Ectodermal cell (in vitro differentiated cells): ENCODE data around the gene STOM.

ENCODE experiments used
- H3K27ac ChIP-seq: 2 replicates; pipeline ENCODE4 v1.7.0; 2013; ENCODE audit warnings: mild to moderate bottlenecking, low read depth, low read length; ENCODE audit not compliant: insufficient read depth, poor library complexity, severe bottlenecking
- H3K27me3 ChIP-seq: 2 replicates; pipeline ENCODE4 v1.7.0; 2013; ENCODE audit warnings: mild to moderate bottlenecking, low read length; ENCODE audit not compliant: insufficient read depth, control insufficient read depth, poor library complexity, severe bottlenecking
- H3K36me3 ChIP-seq: one replicate; pipeline ENCODE4 v1.7.0; 2013; ENCODE audit warnings: low read length; ENCODE audit not compliant: control insufficient read depth, insufficient read depth
- H3K4me1 ChIP-seq: one replicate; pipeline ENCODE4 v1.7.0; 2013; ENCODE audit warnings: low read length; ENCODE audit not compliant: control insufficient read depth, insufficient read depth
- H3K4me3 ChIP-seq: 2 replicates; pipeline ENCODE4 v1.7.0; 2013; ENCODE audit warnings: low read depth, low read length, control low read depth; ENCODE audit not compliant: insufficient read depth
- H3K9me3 ChIP-seq: 2 replicates; pipeline ENCODE4 v1.7.0; 2013; ENCODE audit warnings: mild to moderate bottlenecking, low read length, moderate library complexity; ENCODE audit not compliant: control insufficient read depth
- WGBS, 2 experiments: methylation state at CpG; one replicate each; pipeline ENCODE4 v1.1.7; 2013; ENCODE audit warnings: missing lambda C conversion rate in 2 of 2; 5-methylcytosine and 5-hydroxymethylcytosine counted together

Gene STOM

DNA sequence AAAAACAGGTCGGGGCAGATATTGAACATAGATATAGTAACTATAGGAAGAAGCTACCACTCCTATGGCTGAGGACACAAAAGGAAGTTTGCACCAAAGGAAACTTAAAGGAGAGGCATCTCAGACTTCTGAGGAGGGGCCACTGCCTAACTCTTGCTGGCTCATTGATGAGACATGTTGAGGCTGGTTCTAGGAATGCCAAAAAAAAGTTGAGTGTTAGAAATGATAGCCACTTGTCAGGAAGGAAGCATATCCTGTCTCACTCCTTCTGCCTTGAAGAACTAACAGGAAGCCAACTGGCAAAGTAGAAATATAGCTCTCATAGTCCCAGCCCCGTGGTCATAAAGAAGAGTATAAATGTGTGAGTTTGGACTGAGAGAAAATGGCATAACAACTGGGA is 23.3 kb upstream of the STOM start:
- H3K27me3 ChIP-seq = no peaks in the 10 kb centered on the region
- 97 to 100% methylated on average over 1 to 2 of the region's 2 CpGs for WGBS, 2 experiments
- no peaks in the 10 kb centered on the region for H3K9me3 ChIP-seq
- H3K4me3 ChIP-seq = no peak overlapping the region
- H3K4me1 ChIP-seq = no peaks in the 10 kb centered on the region
- H3K36me3 ChIP-seq = no peaks in the 10 kb centered on the region
- H3K27ac ChIP-seq = no peak overlapping the region

DNA sequence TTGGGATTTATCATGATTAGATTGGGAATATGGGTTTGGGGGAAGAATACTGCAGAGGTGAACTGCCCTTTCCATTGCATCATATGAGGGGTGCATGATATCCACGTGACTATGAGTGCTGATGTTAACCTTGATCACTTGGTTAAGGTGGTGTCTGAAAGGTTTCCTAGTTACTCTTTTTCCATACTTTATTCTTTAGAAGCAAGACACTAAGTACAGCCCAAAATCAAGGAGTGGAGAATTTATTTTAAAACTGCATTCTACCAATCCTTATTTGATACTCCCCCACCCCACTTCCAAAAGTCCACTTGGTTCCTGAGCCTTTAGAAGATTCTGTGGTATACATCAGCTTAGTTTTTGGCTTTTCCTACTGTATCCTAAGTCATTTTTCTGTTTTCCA is 20.3 kb upstream of the STOM start:
- H3K4me3 ChIP-seq = no peak overlapping the region
- no peak overlapping the region for H3K27ac ChIP-seq
- WGBS, 2 experiments = 79 to 86% methylated on average over 1 of the region's 1 CpG
- no peaks in the 10 kb centered on the region for H3K4me1 ChIP-seq
- no peaks in the 10 kb centered on the region for H3K36me3 ChIP-seq
- no peaks in the 10 kb centered on the region for H3K9me3 ChIP-seq
- no peaks in the 10 kb centered on the region for H3K27me3 ChIP-seq

DNA sequence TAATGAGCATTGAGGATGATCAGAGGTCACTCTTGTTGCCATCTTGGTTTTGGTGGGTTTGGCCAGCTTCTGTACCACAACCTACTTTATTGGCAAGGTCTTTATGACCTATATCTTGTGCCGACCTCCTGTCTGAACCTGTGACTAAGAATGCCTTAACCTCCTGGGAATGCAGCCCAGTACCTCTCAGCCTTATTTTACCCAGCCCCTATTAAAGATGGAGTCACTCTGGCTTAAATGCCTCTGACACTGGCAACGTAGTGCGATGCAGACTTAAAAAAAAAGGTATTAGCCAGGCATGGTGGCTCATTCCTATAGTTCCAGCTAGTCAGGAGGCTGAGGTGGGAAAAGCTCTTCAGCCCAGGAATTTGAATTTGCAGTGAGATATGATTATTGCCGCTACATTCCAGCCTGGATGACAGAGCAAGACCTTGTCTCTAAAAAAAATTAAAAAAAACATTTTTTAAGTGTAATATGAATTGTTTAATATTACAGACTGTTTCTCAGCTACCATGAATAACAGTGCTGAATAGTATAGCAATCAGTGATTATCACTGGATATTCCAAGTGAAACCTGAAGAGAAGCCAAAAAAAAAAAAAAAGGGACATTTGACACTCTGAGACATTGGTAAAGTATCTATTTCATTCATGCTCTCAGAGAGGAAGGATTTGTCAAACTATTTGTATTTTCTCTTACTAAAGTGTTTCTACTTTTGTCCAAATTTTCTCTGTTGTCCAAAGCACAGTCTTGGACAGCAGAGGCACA is 18.3 kb upstream of the STOM start:
- no peaks in the 10 kb centered on the region for H3K27me3 ChIP-seq
- no peaks in the 10 kb centered on the region for H3K9me3 ChIP-seq
- 83 to 93% methylated on average over 4 of the region's 4 CpGs for WGBS, 2 experiments
- no peak overlapping the region for H3K27ac ChIP-seq
- no peaks in the 10 kb centered on the region for H3K36me3 ChIP-seq
- no peaks in the 10 kb centered on the region for H3K4me1 ChIP-seq
- no peak overlapping the region for H3K4me3 ChIP-seq

DNA sequence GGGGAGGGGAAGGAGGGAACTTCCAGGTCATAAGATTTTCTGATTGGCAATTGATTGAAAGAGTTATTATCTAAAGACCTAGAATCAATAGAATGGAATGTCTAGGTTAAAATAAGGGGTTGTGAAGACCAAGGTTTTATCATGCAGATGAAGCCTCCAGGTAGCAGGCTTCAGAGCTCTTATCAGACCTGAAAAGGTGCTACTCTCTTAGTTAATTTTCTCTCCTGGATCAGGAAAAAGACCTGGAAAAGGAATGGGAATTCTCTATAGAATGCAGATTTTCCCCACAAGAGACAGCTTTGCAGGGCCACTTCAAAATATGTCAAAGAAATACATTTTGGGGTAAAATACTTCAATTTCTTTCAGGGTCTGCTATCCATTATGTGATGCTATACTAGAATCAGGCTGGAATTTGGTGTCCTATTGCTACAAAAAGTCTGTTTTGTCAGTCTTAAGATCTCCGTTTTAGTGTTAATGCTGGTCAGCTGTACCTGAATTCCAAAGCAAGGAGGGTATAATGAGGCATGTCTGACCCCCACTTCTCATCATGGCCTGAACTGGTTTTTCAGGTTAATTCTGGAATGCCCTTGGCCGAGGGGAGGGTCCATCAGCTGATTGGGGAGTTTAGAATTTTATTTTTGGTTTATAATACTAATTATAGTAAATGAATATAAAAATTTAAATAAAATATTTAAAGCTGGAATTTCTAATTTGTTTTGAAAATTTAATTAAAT is 16.6 kb upstream of the STOM start:
- no peaks in the 10 kb centered on the region for H3K9me3 ChIP-seq
- 89% methylated on average over 1 of the region's 2 CpGs for WGBS, 2 experiments
- no peaks in the 10 kb centered on the region for H3K27me3 ChIP-seq
- H3K4me3 ChIP-seq = no peak overlapping the region
- no peaks in the 10 kb centered on the region for H3K4me1 ChIP-seq
- H3K27ac ChIP-seq = no peak overlapping the region
- H3K36me3 ChIP-seq = no peaks in the 10 kb centered on the region

DNA sequence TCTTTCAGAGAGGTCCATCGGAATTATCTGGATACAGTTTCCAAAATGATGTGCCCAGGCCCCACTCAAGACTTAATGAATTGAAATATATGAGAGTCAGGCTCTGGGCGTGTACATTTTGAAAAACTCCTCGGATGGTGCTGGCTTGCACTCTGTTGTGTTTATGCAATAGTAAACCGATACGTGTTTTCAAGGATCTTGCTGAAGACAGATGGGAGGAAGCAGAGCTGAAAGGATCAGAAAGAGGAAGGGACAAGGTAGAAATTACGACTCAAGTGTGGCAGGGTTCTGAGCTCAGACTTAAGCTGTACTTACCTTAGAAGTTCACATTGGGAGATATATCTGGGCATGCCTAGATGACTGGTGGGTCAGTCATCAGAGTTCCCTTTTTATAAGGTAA is 13.7 kb upstream of the STOM start:
- 95 to 96% methylated on average over 6 of the region's 6 CpGs for WGBS, 2 experiments
- Histone ChIP-seq H3K27ac (no peak overlapping the region), H3K4me3 (no peak overlapping the region), H3K9me3 (no peaks in the 10 kb centered on the region), H3K27me3 (no peaks in the 10 kb centered on the region), H3K4me1 (no peaks in the 10 kb centered on the region), H3K36me3 (no peaks in the 10 kb centered on the region)

DNA sequence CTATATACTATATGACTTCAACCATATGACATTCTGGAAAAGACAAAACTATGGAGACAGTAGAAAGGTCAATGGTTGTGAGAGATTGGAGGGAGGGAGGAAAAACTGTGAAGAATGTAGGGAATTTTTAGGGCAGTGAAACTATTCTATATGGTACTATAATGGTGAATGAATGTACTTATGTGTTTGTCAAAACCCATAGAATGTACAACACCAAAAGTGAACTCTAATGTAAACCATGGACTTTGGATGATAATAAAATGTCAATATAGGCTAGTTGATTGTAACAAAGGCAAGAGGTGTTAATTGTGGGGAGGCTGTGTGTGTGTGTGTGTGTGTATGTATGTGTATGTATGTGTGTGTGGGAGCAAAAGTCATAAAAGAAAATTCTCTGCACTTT is 10.8 kb upstream of the STOM start:
- no peak overlapping the region for H3K4me3 ChIP-seq
- no peaks in the 10 kb centered on the region for H3K36me3 ChIP-seq
- no peak overlapping the region for H3K27ac ChIP-seq
- no peaks in the 10 kb centered on the region for H3K4me1 ChIP-seq
- H3K27me3 ChIP-seq = no peaks in the 10 kb centered on the region
- no peaks in the 10 kb centered on the region for H3K9me3 ChIP-seq

DNA sequence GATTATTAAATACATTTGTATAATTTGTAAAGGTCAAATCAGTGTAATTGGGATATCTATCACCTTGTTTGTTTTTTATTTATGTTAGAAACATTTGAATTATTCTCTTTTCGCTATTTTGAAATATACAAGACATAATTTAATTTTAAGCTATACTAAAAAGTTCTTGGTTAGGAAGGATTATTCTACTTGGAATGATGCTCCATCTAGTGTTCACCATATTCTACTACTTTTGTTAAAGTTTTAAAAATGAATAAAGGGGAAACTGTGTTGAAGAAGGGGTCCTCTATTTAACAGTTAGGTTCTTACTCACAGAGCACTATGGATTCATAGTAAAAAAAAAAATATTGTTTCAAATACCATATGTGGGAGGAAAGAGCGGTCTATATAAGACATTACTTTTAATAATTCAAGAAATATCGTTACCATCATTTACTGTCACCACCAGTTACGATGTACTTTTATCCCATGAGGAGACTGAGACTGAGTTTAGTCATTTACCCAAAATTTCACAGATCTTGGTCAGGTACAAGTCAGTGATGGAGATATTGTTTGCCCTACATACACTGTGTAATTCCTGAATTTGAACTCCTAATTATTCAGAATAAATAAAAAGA is 6.3 kb upstream of the STOM start:
- H3K27me3 ChIP-seq = no peaks in the 10 kb centered on the region
- H3K9me3 ChIP-seq = no peaks in the 10 kb centered on the region
- no peak overlapping the region for H3K27ac ChIP-seq
- no peaks in the 10 kb centered on the region for H3K36me3 ChIP-seq
- H3K4me3 ChIP-seq = no peak overlapping the region
- 97 to 98% methylated on average over 2 to 3 of the region's 4 CpGs for WGBS, 2 experiments
- H3K4me1 ChIP-seq = no peaks in the 10 kb centered on the region

DNA sequence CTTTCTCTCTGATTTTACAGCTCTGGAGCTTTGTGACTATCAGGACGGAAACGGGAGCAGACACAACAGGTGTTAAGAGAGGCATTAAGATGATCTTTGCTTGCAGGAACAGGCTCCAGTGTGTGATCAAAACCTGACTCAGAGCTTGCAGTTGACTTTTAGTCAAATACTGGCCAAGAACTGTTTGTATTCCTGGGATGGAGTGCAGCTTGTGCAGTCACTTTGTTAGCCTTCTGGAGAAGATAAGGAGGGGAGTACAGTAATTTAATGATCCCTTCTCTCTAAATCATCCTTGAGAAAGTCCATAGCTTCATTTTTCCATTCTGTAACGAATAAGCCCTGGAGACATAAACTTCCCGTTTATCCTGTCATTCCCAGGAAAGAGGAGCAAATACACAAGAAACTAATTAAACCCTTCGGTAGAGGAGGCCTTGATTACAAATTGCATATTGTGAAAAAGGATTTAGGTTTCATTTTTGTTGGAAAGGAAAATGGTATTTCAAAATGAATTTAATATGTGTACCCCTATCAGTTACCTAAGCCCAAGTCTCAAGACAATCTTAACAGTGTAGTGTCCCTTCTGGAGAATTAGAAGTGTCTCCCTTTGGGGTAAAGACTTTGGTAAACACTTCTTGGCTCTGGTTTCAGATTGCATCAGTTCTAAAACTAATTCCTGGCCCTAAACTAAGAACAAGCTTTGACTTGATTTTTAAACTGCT is 3.1 kb upstream of the STOM start:
- 87 to 94% methylated on average over 4 to 5 of the region's 5 CpGs for WGBS, 2 experiments
- Histone ChIP-seq H3K36me3 (no peaks in the 10 kb centered on the region), H3K27me3 (peaks cover 14% of the 10 kb centered on the region), H3K4me3 (no peak overlapping the region), H3K4me1 (no peaks in the 10 kb centered on the region), H3K27ac (no peak overlapping the region), H3K9me3 (no peaks in the 10 kb centered on the region)

DNA sequence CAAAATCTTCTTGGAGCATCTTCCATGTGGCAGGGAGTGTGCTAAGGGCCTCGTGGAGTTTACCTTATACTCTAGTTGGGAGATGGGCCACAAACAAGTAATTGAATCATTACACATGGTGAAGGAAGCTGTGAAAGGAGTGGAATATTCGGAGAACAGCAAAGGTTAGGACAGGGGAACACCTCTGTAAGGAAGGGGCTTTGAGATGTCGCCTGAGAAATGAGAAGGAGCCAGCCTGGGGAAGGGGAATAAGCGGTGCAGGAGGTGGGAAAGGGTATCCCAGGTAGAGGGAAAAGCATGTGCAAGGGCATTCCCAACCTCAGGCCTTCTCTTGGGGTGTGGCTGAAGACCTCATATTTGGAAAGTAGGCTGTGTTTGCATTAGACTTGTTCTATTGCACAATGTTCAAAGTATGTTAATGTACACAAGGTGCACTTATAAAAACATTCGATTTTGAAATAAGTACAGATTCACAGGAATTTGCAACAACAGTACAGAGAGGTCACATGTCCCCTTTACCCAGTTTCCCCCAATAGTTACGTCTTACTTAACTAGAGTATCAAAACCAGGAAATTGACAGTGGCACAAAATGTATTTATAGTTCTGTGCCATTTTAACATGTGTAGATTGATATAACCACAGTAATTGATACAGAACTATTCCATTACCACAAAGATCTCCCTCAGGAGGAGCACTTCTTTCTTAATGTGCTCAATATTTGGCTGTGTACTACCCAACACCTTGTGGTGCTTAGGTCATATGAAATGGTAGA is 2.4 kb upstream of the STOM start:
- peaks cover 5% of the 10 kb centered on the region for H3K4me1 ChIP-seq
- no peak overlapping the region for H3K27ac ChIP-seq
- WGBS, 2 experiments = 90 to 92% methylated on average over 6 of the region's 6 CpGs
- no peaks in the 10 kb centered on the region for H3K9me3 ChIP-seq
- no peak overlapping the region for H3K4me3 ChIP-seq
- H3K36me3 ChIP-seq = no peaks in the 10 kb centered on the region
- peaks cover 14% of the 10 kb centered on the region for H3K27me3 ChIP-seq
